H9 (cell line): ENCODE measurements around the gene CACNA1I. TPM values are rescaled to one million over a fixed set of nuclear protein-coding genes. Genes with fewer than 3 reads are reported as not detected.

Experiments
- DNase-seq: peaks from one replicate; pipeline ENCODE4 v3.0.0-alpha.2; 2017
- H2AFZ ChIP-seq: one replicate; pipeline ENCODE4 v1.6.1; 2013; ENCODE audit warnings: mild to moderate bottlenecking, low read length, control low read depth, moderate library complexity
- H2AK5ac ChIP-seq: 2 replicates; pipeline ENCODE4 v1.6.1; 2013; ENCODE audit warnings: low read length, control low read depth, mixed read lengths; ENCODE audit not compliant: insufficient read length
- H2BK120ac ChIP-seq: one replicate; pipeline ENCODE4 v1.6.1; 2013; ENCODE audit warnings: low read depth, mild to moderate bottlenecking, low read length, control low read depth, inconsistent platforms; ENCODE audit not compliant: poor library complexity, severe bottlenecking
- H2BK12ac ChIP-seq: 2 replicates; pipeline ENCODE4 v1.6.1; 2013; ENCODE audit warnings: low read length, control low read depth, mixed read lengths, low read depth; ENCODE audit not compliant: insufficient read length
- H2BK15ac ChIP-seq: 2 replicates; pipeline ENCODE4 v1.6.1; 2013; ENCODE audit warnings: low read depth, low read length, control low read depth
- H2BK20ac ChIP-seq: one replicate; pipeline ENCODE4 v1.6.1; 2013; ENCODE audit warnings: low read depth, mild to moderate bottlenecking, low read length, control low read depth, inconsistent platforms; ENCODE audit not compliant: poor library complexity, severe bottlenecking
- H2BK5ac ChIP-seq: 2 replicates; pipeline ENCODE4 v1.6.1; 2013; ENCODE audit warnings: low read length, control low read depth, mixed read lengths; ENCODE audit not compliant: insufficient read length
- H3K14ac ChIP-seq: 2 replicates; pipeline ENCODE4 v1.6.1; 2013; ENCODE audit warnings: low read length, control low read depth; ENCODE audit not compliant: insufficient read depth
- H3K18ac ChIP-seq: 2 replicates; pipeline ENCODE4 v1.6.1; 2013; ENCODE audit warnings: low read depth, mild to moderate bottlenecking, mixed read lengths, low read length, control low read depth; ENCODE audit not compliant: insufficient read length
- H3K23ac ChIP-seq: 2 replicates; pipeline ENCODE4 v1.6.1; 2013; ENCODE audit warnings: low read length, control low read depth, mixed read lengths, low read depth; ENCODE audit not compliant: insufficient read length
- H3K23me2 ChIP-seq: 2 replicates; pipeline ENCODE4 v1.6.1; 2013; ENCODE audit warnings: low read depth, mild to moderate bottlenecking, mixed read lengths, low read length, control low read depth; ENCODE audit not compliant: insufficient read length, poor library complexity, severe bottlenecking
- H3K27ac ChIP-seq: 2 replicates; pipeline ENCODE4 v1.5.1; 2013; ENCODE audit warnings: low read length, control low read depth, mixed read lengths, low read depth; ENCODE audit not compliant: insufficient read length
- H3K27me3 ChIP-seq: 2 replicates; pipeline ENCODE4 v1.6.1; 2013; ENCODE audit warnings: low read length, control low read depth, inconsistent platforms; ENCODE audit not compliant: insufficient read depth
- H3K4ac ChIP-seq: 2 replicates; pipeline ENCODE4 v1.6.1; 2013; ENCODE audit warnings: low read depth, mild to moderate bottlenecking, control low read depth, inconsistent platforms, low read length, moderate library complexity
- H3K4me1 ChIP-seq: 2 replicates; pipeline ENCODE4 v1.6.1; 2013; ENCODE audit warnings: low read length, control low read depth, inconsistent platforms; ENCODE audit not compliant: insufficient read depth
- H3K4me2 ChIP-seq: 2 replicates; pipeline ENCODE4 v1.6.1; 2013; ENCODE audit warnings: low read length, control low read depth, mixed read lengths; ENCODE audit not compliant: insufficient read length, insufficient read depth
- H3K56ac ChIP-seq: 2 replicates; pipeline ENCODE4 v1.6.1; 2013; ENCODE audit warnings: low read depth, mild to moderate bottlenecking, mixed read lengths, low read length, control low read depth; ENCODE audit not compliant: insufficient read length
- H3K79me1 ChIP-seq: 2 replicates; pipeline ENCODE4 v1.6.1; 2013; ENCODE audit warnings: low read depth, mild to moderate bottlenecking, moderate library complexity, low read length, control low read depth, inconsistent platforms; ENCODE audit not compliant: insufficient read depth, poor library complexity, severe bottlenecking
- H3K79me2 ChIP-seq: 2 replicates; pipeline ENCODE4 v1.6.1; 2013; ENCODE audit warnings: low read length, control low read depth, inconsistent platforms; ENCODE audit not compliant: insufficient read depth
- H3K9ac ChIP-seq: 2 replicates; pipeline ENCODE4 v1.6.1; 2013; ENCODE audit warnings: low read length, control low read depth, mixed read lengths; ENCODE audit not compliant: insufficient read length; ENCODE audit errors: extremely low read depth
- H3K9me3 ChIP-seq: one replicate; pipeline ENCODE4 v1.6.1; 2013; ENCODE audit warnings: low read depth, low read length, inconsistent platforms; ENCODE audit not compliant: control insufficient read depth
- H3T11ph ChIP-seq: one replicate; pipeline ENCODE4 v1.6.1; 2013; ENCODE audit warnings: mild to moderate bottlenecking, low read length, control low read depth, inconsistent platforms
- H4K20me1 ChIP-seq: one replicate; pipeline ENCODE4 v1.6.1; 2013; ENCODE audit not compliant: control insufficient read depth, insufficient read length, insufficient read depth
- H4K5ac ChIP-seq: 2 replicates; pipeline ENCODE4 v1.6.1; 2013; ENCODE audit warnings: low read depth, mild to moderate bottlenecking, mixed read lengths, low read length, control low read depth; ENCODE audit not compliant: insufficient read length
- H4K8ac ChIP-seq: replicated peaks from 2 replicates; pipeline ENCODE4 v1.6.1; 2013; ENCODE audit warnings: low read length, control low read depth, mixed read lengths, low read depth; ENCODE audit not compliant: insufficient read length
- H4K91ac ChIP-seq: 2 replicates; pipeline ENCODE4 v1.6.1; 2013; ENCODE audit warnings: low read depth, mild to moderate bottlenecking, moderate library complexity, mixed read lengths, low read length, control low read depth; ENCODE audit not compliant: insufficient read length
- H3K27ac Mint-ChIP-seq, 3 experiments: 2 replicates in 2 of 3; 3 replicates in 1 of 3; pipeline ENCODE4 v1.8.0; 2020 to 2021; ENCODE audit warnings: mixed read lengths in 3 of 3, mild to moderate bottlenecking in 1 of 3, moderate library complexity in 1 of 3
- H3K27me3 Mint-ChIP-seq: 2 replicates; pipeline ENCODE4 v1.8.0; 2021; ENCODE audit warnings: low read depth, mild to moderate bottlenecking, moderate library complexity, mixed read lengths
- H3K36me3 Mint-ChIP-seq, 3 experiments: 2 replicates in 2 of 3; 3 replicates in 1 of 3; pipeline ENCODE4 v1.8.0; 2020 to 2021; ENCODE audit warnings: low read depth in 3 of 3, mixed read lengths in 3 of 3; ENCODE audit not compliant: insufficient read depth in 1 of 3
- H3K4me1 Mint-ChIP-seq, 2 experiments: 2 replicates each; pipeline ENCODE4 v1.8.0; 2020; ENCODE audit warnings: mixed read lengths in 2 of 2
- H3K4me3 Mint-ChIP-seq, 2 experiments: 2 replicates in 1 of 2; 3 replicates in 1 of 2; pipeline ENCODE4 v1.8.0; 2020 to 2021; ENCODE audit warnings: mild to moderate bottlenecking in 2 of 2, mixed read lengths in 2 of 2, moderate library complexity in 1 of 2
- H3K9me3 Mint-ChIP-seq, 2 experiments: 2 replicates in 1 of 2; 3 replicates in 1 of 2; pipeline ENCODE4 v1.8.0; 2020; ENCODE audit warnings: mild to moderate bottlenecking in 2 of 2, mixed read lengths in 2 of 2, moderate library complexity in 1 of 2
- CTCF ChIP-seq: fragments of 200-600 bp; sonication (generic); conservative IDR thresholded peaks from 3 replicates; pipeline ENCODE4 v1.8.0; 2021; ENCODE audit warnings: antibody characterized with exemption, mild to moderate bottlenecking
- WGBS: extraction: QIAGEN DNeasy Blood & Tissue Kit; methylation state at CpG from one replicate; pipeline ENCODE4 v1.1.7; 2013; ENCODE audit warnings: missing lambda C conversion rate, low lambda C conversion rate, mixed read lengths; ENCODE audit not compliant: insufficient read length; ENCODE audit errors: extremely low coverage; 5-methylcytosine and 5-hydroxymethylcytosine counted together
- total RNA-seq: library from RNA; stranded (reverse); gene quantifications from 2 replicates; pipeline ENCODE4 v1.2.1, GENCODE V29; 2021

Gene CACNA1I
- total RNA-seq, 1 experiment from 2014 or later: 0.50 TPM

DNA sequence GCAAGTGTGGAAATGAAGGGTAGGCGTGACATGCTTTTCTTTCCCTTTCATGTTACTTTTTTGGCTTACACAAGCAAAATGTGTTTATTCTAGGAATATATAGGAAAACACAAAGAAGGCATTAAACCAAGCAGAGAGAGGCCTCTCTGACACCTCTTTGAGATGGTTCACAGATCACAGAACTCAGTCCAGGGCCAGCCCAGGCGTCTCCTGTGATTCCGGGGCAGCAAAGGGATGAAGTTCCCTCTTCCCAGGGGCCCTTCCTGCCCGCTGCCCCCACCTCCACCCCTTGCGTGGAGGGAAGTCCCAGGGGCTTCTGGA is 78.0 kb downstream of the CACNA1I start:
- H2AFZ ChIP-seq: no peak overlapping the region
- H3K79me1 ChIP-seq: no peaks in the 10 kb centered on the region
- H3K27ac ChIP-seq: no peak overlapping the region
- Mint-ChIP-seq H3K27ac (no peak overlapping the region), H3K4me3 (no peak overlapping the region), H3K4me1 (peaks cover 0 to 4% of the 10 kb centered on the region in 2 experiments; a peak in 1 of 4 replicates), H3K27me3 (no peaks in the 10 kb centered on the region; the same call in 1 of the 2 replicates), H3K9me3 (no peaks in the 10 kb centered on the region), H3K36me3 (no peaks in the 10 kb centered on the region)
- H3K9me3 ChIP-seq: no peaks in the 10 kb centered on the region
- no peak overlapping the region for H4K8ac ChIP-seq
- H4K5ac ChIP-seq: no peak overlapping the region
- no peak overlapping the region for H3K9ac ChIP-seq
- H3K4me2 ChIP-seq: no peak overlapping the region
- H3K4me1 ChIP-seq: no peaks in the 10 kb centered on the region
- no peak overlapping the region for H2BK120ac ChIP-seq
- no peak for TF ChIP-seq CTCF
- H3K23ac ChIP-seq: no peak overlapping the region
- no peak overlapping the region for H3T11ph ChIP-seq
- H2BK12ac ChIP-seq: no peak overlapping the region
- H3K27me3 ChIP-seq: no peaks in the 10 kb centered on the region
- no peak overlapping the region for H2BK5ac ChIP-seq
- no peak overlapping the region for H3K14ac ChIP-seq
- H3K23me2 ChIP-seq: no peaks in the 10 kb centered on the region
- no CpG with 5 or more reads among the region's 5 CpGs for WGBS
- no peaks in the 10 kb centered on the region for H3K79me2 ChIP-seq
- no peak overlapping the region for H3K56ac ChIP-seq
- H2AK5ac ChIP-seq: no peak overlapping the region
- no peak overlapping the region for H4K91ac ChIP-seq
- H3K4ac ChIP-seq: no peak overlapping the region
- H2BK15ac ChIP-seq: no peak overlapping the region
- DNase-seq: no peak
- no peak overlapping the region for H3K18ac ChIP-seq
- no peak overlapping the region for H2BK20ac ChIP-seq
- no peaks in the 10 kb centered on the region for H4K20me1 ChIP-seq
